Gastrocnemius medialis (tissue), 4 donors: Measurements from ENCODE around the gene ZNF239. TPM values are rescaled to one million over a fixed set of nuclear protein-coding genes. Genes with fewer than 3 reads are reported as not detected.

Experiments
- ATAC-seq, 2 donors: fragments of 150-250 bp; one replicate each; pipeline ENCODE4 v1.9.1; 2016
- DNase-seq, 2 donors: peaks; one replicate each; pipeline ENCODE4 v3.0.0-alpha.2; 2019
- H3K27ac ChIP-seq, 4 donors: fragments of 200-600 bp; sonication (generic); 1 replicate in 1 of 4; 2 replicates in 3 of 4; pipeline ENCODE4 v1.5.1; 2016 to 2018; ENCODE audit warnings: mild to moderate bottlenecking in 2 of 4, moderate library complexity in 1 of 4
- H3K27me3 ChIP-seq, 3 donors: fragments of 200-600 bp; sonication (generic) in 2 of 3; 1 replicate in 1 of 3; 2 replicates in 2 of 3; pipeline versions ENCODE4 v1.5.1 to v1.6.0; 2016 to 2019; ENCODE audit warnings: mild to moderate bottlenecking in 1 of 3, moderate library complexity in 1 of 3
- H3K36me3 ChIP-seq, 2 donors: fragments of 200-600 bp; sonication (generic) in 1 of 2; one replicate each; pipeline ENCODE4 v1.5.1; 2017 to 2018
- H3K4me1 ChIP-seq, 2 donors: fragments of 200-600 bp; sonication (generic) in 1 of 2; one replicate each; pipeline ENCODE4 v1.5.1; 2016 to 2017; ENCODE audit warnings: mild to moderate bottlenecking in 2 of 2
- H3K4me3 ChIP-seq, 4 donors: fragments of 200-600 bp; sonication (generic) in 3 of 4; 1 replicate in 1 of 4; 2 replicates in 3 of 4; pipeline ENCODE4 v1.5.1; 2016 to 2019; ENCODE audit warnings: mild to moderate bottlenecking in 2 of 4
- H3K9me3 ChIP-seq, 3 donors: fragments of 200-600 bp; sonication (generic) in 2 of 3; 1 replicate in 1 of 3; 2 replicates in 2 of 3; pipeline ENCODE4 v1.5.1; 2016 to 2019
- CTCF ChIP-seq, 5 experiments: fragments of 450-650 bp in 3 of 5; fragments of 200-600 bp in 2 of 5; sonication (generic) in 2 of 5; IDR thresholded peaks in 4 of 5; conservative IDR thresholded peaks in 1 of 5; 1 replicate in 4 of 5; 2 replicates in 1 of 5; pipeline ENCODE4 v1.5.1; 2016 to 2019; ENCODE audit warnings: antibody characterized with exemption in 5 of 5, mild to moderate bottlenecking in 3 of 5, moderate library complexity in 3 of 5
- POLR2A ChIP-seq, 2 donors: fragments of 450-650 bp; IDR thresholded peaks; one replicate each; pipeline ENCODE4 v1.6.1; 2017; ENCODE audit warnings: antibody characterized with exemption in 2 of 2, mild to moderate bottlenecking in 2 of 2, moderate library complexity in 2 of 2
- in situ Hi-C, 4 donors: fragments of 200-750 bp; cut with MboI; loops; one replicate each; pipeline versions ENCODE4 v1.15.0 to v1.8.0; 2017; ENCODE audit warnings: low sequenced_read_pairs in 4 of 4
- intact Hi-C: fragments of 100-400 bp; cut with DNase I; formaldehyde crosslinking; loops from one replicate; pipeline ENCODE4 v1.15.1; 2023; ENCODE audit warnings: low total_unique reads
- total RNA-seq, 4 donors: library from RNA; depleted of rRNA; stranded (reverse); fragments of >200 nt; gene quantifications; one replicate each; pipeline versions ENCODE4 v1.1.0 to v1.2.3, GENCODE V29; 2016

Gene ZNF239
- total RNA-seq, 4 donors from 2014 or later, result 2.0 to 4.3 (median 3.2) TPM

GRCh38 chr10:43616697-43617370, 42.4 kb upstream of the ZNF239 start:
- TF ChIP-seq CTCF (IDR thresholded peaks at IDR 0.05 in 4 of 5, conservative IDR thresholded peaks at IDR 0.05 in 1 of 5) (no peak), POLR2A (IDR thresholded peaks at IDR 0.05) (no peak)
- Histone ChIP-seq H3K4me1 (no peaks in the 10 kb centered on the region), H3K27me3 (no peaks in the 10 kb centered on the region), H3K9me3 (peaks cover 0 to 7% (median 0%) of the 10 kb centered on the region in 3 donors), H3K27ac (no peak overlapping the region), H3K4me3 (no peak overlapping the region), H3K36me3 (peaks cover 6 to 56% of the 10 kb centered on the region in 2 donors)
- intact Hi-C loops (no loop called here), in situ Hi-C loops (no loop called here)
- ATAC-seq (no peak), DNase-seq (no peak)

- H3K27ac ChIP-seq, result no peak overlapping the region
- TF ChIP-seq CTCF (IDR thresholded peaks at IDR 0.05 in 4 of 5, conservative IDR thresholded peaks at IDR 0.05 in 1 of 5) (no peak), POLR2A (IDR thresholded peaks at IDR 0.05) (no peak)
- no peak for ATAC-seq
- H3K4me3 ChIP-seq, result no peak overlapping the region
- peaks cover 9 to 10% of the 10 kb centered on the region in 2 donors for H3K4me1 ChIP-seq
- in situ Hi-C loops, result no loop called here
- H3K36me3 ChIP-seq, result peaks cover 4 to 69% of the 10 kb centered on the region in 2 donors
- DNase-seq, result no peak
- H3K27me3 ChIP-seq, result no peaks in the 10 kb centered on the region
- no peaks in the 10 kb centered on the region for H3K9me3 ChIP-seq
- intact Hi-C loops, result no loop called here
Observed at GRCh38 chr10:43610636-43611035, 36.2 kb upstream of the ZNF239 start.

GRCh38 chr10:43607199-43607573, 32.8 kb upstream of the ZNF239 start:
- Histone ChIP-seq H3K4me3 (peak overlapping the region; percentile 80 to 100 (median 83)), H3K9me3 (no peaks in the 10 kb centered on the region), H3K27me3 (no peaks in the 10 kb centered on the region), H3K27ac (peak overlapping the region in 1 of 4 donors; percentile 75), H3K36me3 (peaks cover under 1 to 35% of the 10 kb centered on the region in 2 donors), H3K4me1 (peaks cover 9 to 10% of the 10 kb centered on the region in 2 donors)
- intact Hi-C loops (loop anchor here (2.0 kb wide), 1 partner anchor 42 kb away; the partner anchor contains the start of gene ZNF32), in situ Hi-C loops (no loop called here)
- DNase-seq, result no peak
- no peak for TF ChIP-seq POLR2A (IDR thresholded peaks at IDR 0.05)
- TF ChIP-seq CTCF (IDR thresholded peaks at IDR 0.05 in 4 of 5, conservative IDR thresholded peaks at IDR 0.05 in 1 of 5), result no peak
- ATAC-seq, result no peak

- peak; percentile 35 to 54 for DNase-seq
- Histone ChIP-seq H3K9me3 (no peaks in the 10 kb centered on the region), H3K4me3 (peak within 1 kb of the TSS; percentile 80 to 100 (median 83)), H3K27ac (peak within 1 kb of the TSS; percentile 75 to 92 (median 82)), H3K36me3 (peaks cover 0 to 29% of the 10 kb centered on the region in 2 donors), H3K4me1 (peaks cover 9 to 10% of the 10 kb centered on the region in 2 donors), H3K27me3 (no peaks in the 10 kb centered on the region)
- in situ Hi-C loops (no loop called here), intact Hi-C loops (loop anchor here (1.0 to 2.0 kb wide), 2 partner anchors 32 to 42 kb away; partner anchors contain the start of genes ZNF239 and ZNF32)
- peak; percentile 88 to 90 for ATAC-seq
- TF ChIP-seq POLR2A (IDR thresholded peaks at IDR 0.05), result peak in 1 of 2 donors; percentile 28
- no peak for TF ChIP-seq CTCF (IDR thresholded peaks at IDR 0.05 in 4 of 5, conservative IDR thresholded peaks at IDR 0.05 in 1 of 5)
Observed at GRCh38 chr10:43606323-43607198, 32.1 kb upstream of the ZNF239 start, which contains the start of gene ZNF485. ZNF485 (plus strand) TSS chr10:43606438; CDS start chr10:43607051, 613 bp downstream.
